Measurements from ENCODE around the gene DBT.

DNA sequence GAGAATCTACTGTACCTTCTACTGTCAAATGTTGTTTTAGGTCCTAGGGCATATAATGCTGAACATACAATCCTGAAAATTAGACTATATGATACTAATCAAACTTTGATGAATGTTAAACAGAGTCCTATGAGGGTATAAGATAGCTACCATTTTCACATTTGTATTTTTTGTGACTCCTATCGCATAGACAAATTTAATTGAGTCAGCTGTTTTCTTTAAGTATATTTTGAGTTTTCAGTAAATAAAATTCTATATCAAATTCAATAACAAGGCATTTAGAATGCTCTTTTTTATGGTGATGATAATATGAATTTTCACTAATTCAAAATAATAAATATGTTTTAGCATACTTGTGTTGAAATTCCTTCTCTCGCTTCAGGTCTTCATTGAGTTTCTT, 81.6 kb downstream of the DBT start:
- no peak for TF ChIP-seq ZNF430 (CRISPR knock-in tag; IDR thresholded peaks at IDR 0.05)
- no peak for TF ChIP-seq CHD2 (IDR thresholded peaks at IDR 0.05; ENCODE audit: low read depth, low read length)
- TF ChIP-seq, protein P1, sequence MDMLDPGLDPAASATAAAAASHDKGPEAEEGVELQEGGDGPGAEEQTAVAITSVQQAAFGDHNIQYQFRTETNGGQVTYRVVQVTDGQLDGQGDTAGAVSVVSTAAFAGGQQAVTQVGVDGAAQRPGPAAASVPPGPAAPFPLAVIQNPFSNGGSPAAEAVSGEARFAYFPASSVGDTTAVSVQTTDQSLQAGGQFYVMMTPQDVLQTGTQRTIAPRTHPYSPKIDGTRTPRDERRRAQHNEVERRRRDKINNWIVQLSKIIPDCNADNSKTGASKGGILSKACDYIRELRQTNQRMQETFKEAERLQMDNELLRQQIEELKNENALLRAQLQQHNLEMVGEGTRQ (IDR thresholded peaks at IDR 0.05; ENCODE audit: low read depth, low read length), result no peak
- TF ChIP-seq, protein P1 (CRISPR knock-in tag; IDR thresholded peaks at IDR 0.05; ENCODE audit: borderline replicate concordance), result no peak
- TF ChIP-seq, protein P2, sequence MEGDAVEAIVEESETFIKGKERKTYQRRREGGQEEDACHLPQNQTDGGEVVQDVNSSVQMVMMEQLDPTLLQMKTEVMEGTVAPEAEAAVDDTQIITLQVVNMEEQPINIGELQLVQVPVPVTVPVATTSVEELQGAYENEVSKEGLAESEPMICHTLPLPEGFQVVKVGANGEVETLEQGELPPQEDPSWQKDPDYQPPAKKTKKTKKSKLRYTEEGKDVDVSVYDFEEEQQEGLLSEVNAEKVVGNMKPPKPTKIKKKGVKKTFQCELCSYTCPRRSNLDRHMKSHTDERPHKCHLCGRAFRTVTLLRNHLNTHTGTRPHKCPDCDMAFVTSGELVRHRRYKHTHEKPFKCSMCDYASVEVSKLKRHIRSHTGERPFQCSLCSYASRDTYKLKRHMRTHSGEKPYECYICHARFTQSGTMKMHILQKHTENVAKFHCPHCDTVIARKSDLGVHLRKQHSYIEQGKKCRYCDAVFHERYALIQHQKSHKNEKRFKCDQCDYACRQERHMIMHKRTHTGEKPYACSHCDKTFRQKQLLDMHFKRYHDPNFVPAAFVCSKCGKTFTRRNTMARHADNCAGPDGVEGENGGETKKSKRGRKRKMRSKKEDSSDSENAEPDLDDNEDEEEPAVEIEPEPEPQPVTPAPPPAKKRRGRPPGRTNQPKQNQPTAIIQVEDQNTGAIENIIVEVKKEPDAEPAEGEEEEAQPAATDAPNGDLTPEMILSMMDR (CRISPR knock-in tag; IDR thresholded peaks at IDR 0.05), result no peak
